K562 (cell line): Measurements from ENCODE around the gene BCKDHB. TPM values are rescaled to one million over a fixed set of nuclear protein-coding genes. Genes with fewer than 3 reads are reported as not detected.

ENCODE experiments used
- ETV6 ChIP-seq, 3 experiments: fragments of 150-350 bp in 1 of 3; sonication (generic) in 1 of 3; formaldehyde crosslinking in 1 of 3; IDR thresholded peaks; 2 replicates each; pipeline versions ENCODE4 v1.6.1 to v1.8.0; 2014 to 2022; ENCODE audit warnings: borderline replicate concordance in 2 of 3, low read depth in 2 of 3, antibody characterized with exemption in 1 of 3, low read length in 1 of 3, mild to moderate bottlenecking in 1 of 3, missing genetic modification reagents in 1 of 3
- ZNF134 ChIP-seq: fragments of 250-450 bp; sonication (Bioruptor Pico); conservative IDR thresholded peaks from 2 replicates; pipeline ENCODE4 v1.4.0; 2020
- ZNF408 ChIP-seq: fragments of 250-450 bp; sonication (Bioruptor Pico); IDR thresholded peaks from 2 replicates; pipeline ENCODE4 v1.4.0; 2020; ENCODE audit warnings: low read depth, mild to moderate bottlenecking, moderate library complexity
- polyA plus RNA-seq, 8 experiments: library from polyadenylated mRNA; depleted of rRNA in 4 of 8; stranded (reverse) in 5 of 8; unstranded in 3 of 8; fragments of >200 nt; fragmentation: Nextera tagmentation in 2 of 8; fragmentation: Illumina TruSeq in 1 of 8; extraction: Ambion mirVana in 2 of 8; extraction: Trizol in 1 of 8; gene quantifications; 2 replicates each; pipeline versions ENCODE4 v1.2.1 to v1.2.3, GENCODE V29; 2011 to 2014; ENCODE audit warnings: inconsistent platforms in 1 of 8, missing spikeins in 1 of 8
- total RNA-seq, 7 experiments: library from RNA; depleted of rRNA in 6 of 7; stranded (reverse); fragments of >200 nt in 6 of 7; fragmentation: Illumina TruSeq in 2 of 7; extraction: Trizol in 2 of 7; gene quantifications; 2 replicates each; pipeline versions ENCODE4 v1.2.1 to v1.2.3, GENCODE V29; 2011 to 2021; ENCODE audit warnings: low replicate concordance in 1 of 7
- TF ChIP-seq, protein P1 (sequence below): fragments of 250-450 bp; sonication (Bioruptor Pico); IDR thresholded peaks from 2 replicates; pipeline ENCODE4 v1.8.0; 2021; ENCODE audit warnings: moderate library complexity, mild to moderate bottlenecking, inconsistent platforms
- TF ChIP-seq, protein P2 (sequence below), 2 experiments: fragments of 450-650 bp in 1 of 2; sonication (generic) in 1 of 2; formaldehyde crosslinking in 1 of 2; IDR thresholded peaks; 2 replicates each; pipeline versions ENCODE4 v1.7.1 to v1.9.0; 2016 to 2022; ENCODE audit warnings: inconsistent platforms in 1 of 2, mild to moderate bottlenecking in 1 of 2, missing genetic modification reagents in 1 of 2

Gene BCKDHB
- total and polyA plus RNA-seq, 9 of the 15 experiments (the other 6 are each of a cell fraction or from before 2014, with no cell fraction given): 4.1 to 23.7 (median 7.5) TPM

DNA sequence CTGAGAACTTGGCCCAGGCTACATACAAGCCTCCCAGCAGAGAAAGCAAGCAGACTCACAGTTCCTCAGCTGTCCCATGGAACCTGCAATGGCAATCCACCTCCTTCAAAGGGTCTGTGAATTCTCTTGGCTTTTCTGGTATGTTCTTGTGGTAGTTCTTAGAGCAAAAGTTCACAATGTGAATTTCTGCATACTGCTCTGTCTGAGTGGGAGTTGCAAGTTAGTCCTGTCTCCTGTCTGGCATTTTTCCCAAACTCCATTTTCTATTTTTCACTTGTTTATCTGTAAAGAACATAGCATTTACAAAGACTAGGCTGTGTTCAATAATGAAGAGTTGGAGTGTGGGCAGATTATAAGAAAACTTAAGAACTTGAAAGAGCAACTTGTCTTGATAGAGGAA is 269.9 kb downstream of the BCKDHB start (continued):
- TF ChIP-seq, protein P1, sequence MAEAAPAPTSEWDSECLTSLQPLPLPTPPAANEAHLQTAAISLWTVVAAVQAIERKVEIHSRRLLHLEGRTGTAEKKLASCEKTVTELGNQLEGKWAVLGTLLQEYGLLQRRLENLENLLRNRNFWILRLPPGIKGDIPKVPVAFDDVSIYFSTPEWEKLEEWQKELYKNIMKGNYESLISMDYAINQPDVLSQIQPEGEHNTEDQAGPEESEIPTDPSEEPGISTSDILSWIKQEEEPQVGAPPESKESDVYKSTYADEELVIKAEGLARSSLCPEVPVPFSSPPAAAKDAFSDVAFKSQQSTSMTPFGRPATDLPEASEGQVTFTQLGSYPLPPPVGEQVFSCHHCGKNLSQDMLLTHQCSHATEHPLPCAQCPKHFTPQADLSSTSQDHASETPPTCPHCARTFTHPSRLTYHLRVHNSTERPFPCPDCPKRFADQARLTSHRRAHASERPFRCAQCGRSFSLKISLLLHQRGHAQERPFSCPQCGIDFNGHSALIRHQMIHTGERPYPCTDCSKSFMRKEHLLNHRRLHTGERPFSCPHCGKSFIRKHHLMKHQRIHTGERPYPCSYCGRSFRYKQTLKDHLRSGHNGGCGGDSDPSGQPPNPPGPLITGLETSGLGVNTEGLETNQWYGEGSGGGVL (CRISPR knock-in tag): no peak
- TF ChIP-seq ETV6 (IDR thresholded peaks at IDR 0.05; ENCODE audit: borderline replicate concordance in 1 of 2, low read depth in 2 of 2, low read length in 1 of 2) (no peak), ETV6 (CRISPR knock-in tag; IDR thresholded peaks at IDR 0.05; ENCODE audit: borderline replicate concordance) (no peak), ZNF408 (no peak), ZNF134 (CRISPR knock-in tag) (no peak)
- TF ChIP-seq, protein P2, sequence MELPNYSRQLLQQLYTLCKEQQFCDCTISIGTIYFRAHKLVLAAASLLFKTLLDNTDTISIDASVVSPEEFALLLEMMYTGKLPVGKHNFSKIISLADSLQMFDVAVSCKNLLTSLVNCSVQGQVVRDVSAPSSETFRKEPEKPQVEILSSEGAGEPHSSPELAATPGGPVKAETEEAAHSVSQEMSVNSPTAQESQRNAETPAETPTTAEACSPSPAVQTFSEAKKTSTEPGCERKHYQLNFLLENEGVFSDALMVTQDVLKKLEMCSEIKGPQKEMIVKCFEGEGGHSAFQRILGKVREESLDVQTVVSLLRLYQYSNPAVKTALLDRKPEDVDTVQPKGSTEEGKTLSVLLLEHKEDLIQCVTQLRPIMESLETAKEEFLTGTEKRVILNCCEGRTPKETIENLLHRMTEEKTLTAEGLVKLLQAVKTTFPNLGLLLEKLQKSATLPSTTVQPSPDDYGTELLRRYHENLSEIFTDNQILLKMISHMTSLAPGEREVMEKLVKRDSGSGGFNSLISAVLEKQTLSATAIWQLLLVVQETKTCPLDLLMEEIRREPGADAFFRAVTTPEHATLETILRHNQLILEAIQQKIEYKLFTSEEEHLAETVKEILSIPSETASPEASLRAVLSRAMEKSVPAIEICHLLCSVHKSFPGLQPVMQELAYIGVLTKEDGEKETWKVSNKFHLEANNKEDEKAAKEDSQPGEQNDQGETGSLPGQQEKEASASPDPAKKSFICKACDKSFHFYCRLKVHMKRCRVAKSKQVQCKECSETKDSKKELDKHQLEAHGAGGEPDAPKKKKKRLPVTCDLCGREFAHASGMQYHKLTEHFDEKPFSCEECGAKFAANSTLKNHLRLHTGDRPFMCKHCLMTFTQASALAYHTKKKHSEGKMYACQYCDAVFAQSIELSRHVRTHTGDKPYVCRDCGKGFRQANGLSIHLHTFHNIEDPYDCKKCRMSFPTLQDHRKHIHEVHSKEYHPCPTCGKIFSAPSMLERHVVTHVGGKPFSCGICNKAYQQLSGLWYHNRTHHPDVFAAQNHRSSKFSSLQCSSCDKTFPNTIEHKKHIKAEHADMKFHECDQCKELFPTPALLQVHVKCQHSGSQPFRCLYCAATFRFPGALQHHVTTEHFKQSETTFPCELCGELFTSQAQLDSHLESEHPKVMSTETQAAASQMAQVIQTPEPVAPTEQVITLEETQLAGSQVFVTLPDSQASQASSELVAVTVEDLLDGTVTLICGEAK (IDR thresholded peaks at IDR 0.05): no peak
- TF ChIP-seq, protein P2 (CRISPR knock-in tag; IDR thresholded peaks at IDR 0.05): no peak
